HG03196 (cell line): ENCODE measurements around the gene STON2.
"Not testable (repeated sequence)": the region's sequence is repeated elsewhere in the genome, so short reads cannot be mapped to it uniquely, and the experiment has no call there.

Source experiments
- ATAC-seq: cut with Tn5 transposase; IDR thresholded peaks from one replicate; pipeline ENCODE4 v1.9.1; 2021; ENCODE audit not compliant: unreplicated experiment

STON2 gene

GRCh38 chr14:81400202-81400678 is at the start of gene STON2:
Gene STON2 (minus strand): TSS chr14:81400324. CDS start chr14:81398382, 1,942 bp downstream.
- ATAC-seq: no peak

GRCh38 chr14:81449576-81449975 is 49.5 kb upstream of the STON2 start:
- ATAC-seq: no peak

GRCh38 chr14:81449114-81449513 is 49.0 kb upstream of the STON2 start:
- no peak for ATAC-seq

GRCh38 chr14:81447021-81447764 is 47.1 kb upstream of the STON2 start:
- ATAC-seq: no peak

- ATAC-seq: no peak
Measured at GRCh38 chr14:81446279-81447007, 46.3 kb upstream of the STON2 start.

- no peak for ATAC-seq
Measured at GRCh38 chr14:81441626-81442134, 41.6 kb upstream of the STON2 start.

GRCh38 chr14:81440041-81440440 is 39.9 kb upstream of the STON2 start:
- ATAC-seq: no peak

- no peak for ATAC-seq
Measured at GRCh38 chr14:81437244-81437643, 37.1 kb upstream of the STON2 start.

GRCh38 chr14:81436296-81437138 is 36.4 kb upstream of the STON2 start:
- ATAC-seq: peak; percentile 74

GRCh38 chr14:81435391-81436295 is 35.5 kb upstream of the STON2 start:
- ATAC-seq: peak; percentile 39

GRCh38 chr14:81435048-81435390 is 34.9 kb upstream of the STON2 start:
- ATAC-seq: no peak

- ATAC-seq: no peak
Measured at GRCh38 chr14:81434230-81434629, 34.1 kb upstream of the STON2 start.

GRCh38 chr14:81433378-81433777 is 33.3 kb upstream of the STON2 start:
- ATAC-seq: no peak

- ATAC-seq: no peak
Measured at GRCh38 chr14:81432219-81432661, 32.1 kb upstream of the STON2 start.

- no peak for ATAC-seq
Measured at GRCh38 chr14:81430235-81430634, 30.1 kb upstream of the STON2 start.

GRCh38 chr14:81429749-81430148 is 29.6 kb upstream of the STON2 start:
- not testable (repeated sequence) for ATAC-seq

- ATAC-seq: no peak
Measured at GRCh38 chr14:81429028-81429427, 28.9 kb upstream of the STON2 start.

GRCh38 chr14:81427348-81428058 is 27.4 kb upstream of the STON2 start:
- ATAC-seq: no peak

GRCh38 chr14:81423504-81423903 is 23.4 kb upstream of the STON2 start:
- ATAC-seq: no peak
